ENCODE results near the gene ZSCAN29. TPM values are rescaled to one million over a fixed set of nuclear protein-coding genes. Genes with fewer than 3 reads are reported as not detected.
"Not testable (repeated sequence)": the region's sequence is repeated elsewhere in the genome, so short reads cannot be mapped to it uniquely, and the experiment has no call there.

The ZSCAN29 gene
- 24.3 TPM for total RNA-seq
- long read RNA-seq, partial matches to known transcripts, result 0 of 1 reads
- long read RNA-seq, other reads (novel, unspliced or antisense), result 1 of 1 reads

GRCh38 chr15:43370975-43371974, at the start of gene ZSCAN29, which contains the start of gene TUBGCP4:
TSS of gene ZSCAN29 (minus strand) at chr15:43371043. CDS start at chr15:43369913, 1,130 bp downstream.
TSS of gene TUBGCP4 (plus strand) at chr15:43371101. CDS start at chr15:43371355, 254 bp downstream.
- peak; percentile 96 for DNase-seq (ENCODE audit: low spot score)

- DNase-seq (ENCODE audit: low spot score), result no peak
Observed at GRCh38 chr15:43420435-43420834, 49.6 kb upstream of the ZSCAN29 start.

DNA sequence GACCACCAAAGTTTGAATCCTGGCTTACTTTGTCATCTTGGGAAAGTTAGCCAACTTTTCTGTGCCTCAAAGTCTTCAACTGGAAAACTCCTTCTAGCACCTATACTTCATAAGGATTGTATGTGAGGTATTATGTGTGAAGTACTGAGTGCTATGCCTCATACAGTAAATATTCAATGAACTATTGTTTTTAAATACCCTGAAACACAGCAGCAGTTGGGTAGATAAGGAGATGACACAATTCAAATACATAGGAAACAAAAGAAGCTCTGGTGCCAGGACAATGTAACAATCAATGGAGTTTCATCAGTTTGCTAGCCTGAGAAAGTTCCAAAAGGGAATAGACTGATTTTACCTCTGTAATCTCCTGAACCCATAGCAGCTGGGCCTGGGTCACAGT, 43.4 kb upstream of the ZSCAN29 start:
- DNase-seq (ENCODE audit: low spot score), result no peak

GRCh38 chr15:43412096-43412495, 41.3 kb upstream of the ZSCAN29 start:
- no peak for DNase-seq (ENCODE audit: low spot score)

DNA sequence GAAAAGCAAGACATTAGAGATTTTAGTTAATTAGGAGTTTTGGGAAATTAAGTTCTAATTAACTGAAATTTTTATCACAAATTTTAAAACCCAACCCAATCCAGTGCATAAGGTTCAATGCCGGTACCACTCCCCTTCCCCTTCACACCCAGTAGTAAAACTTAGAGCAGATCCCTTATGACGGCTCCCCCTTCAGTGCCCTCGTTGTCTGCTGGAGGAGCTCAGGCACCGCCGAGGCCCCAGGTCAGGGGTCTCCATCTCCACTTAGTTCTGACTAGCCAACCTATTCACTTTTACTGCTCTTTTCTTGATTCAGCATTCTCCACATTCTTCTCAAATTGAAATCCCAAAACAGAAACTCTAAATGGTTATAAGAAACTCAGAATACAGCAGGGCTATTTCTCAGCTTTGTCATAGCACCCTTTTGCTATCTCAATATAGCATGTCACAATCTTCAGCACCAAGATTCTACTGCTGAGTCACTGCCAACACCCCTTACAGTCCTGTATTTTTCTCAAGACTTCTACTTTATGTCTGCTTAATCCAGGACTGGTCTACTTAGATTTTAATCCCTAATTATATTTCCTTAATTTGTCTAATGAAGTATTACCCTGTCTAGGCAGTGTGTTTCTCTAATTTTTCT, 39.9 kb upstream of the ZSCAN29 start:
- no peak for DNase-seq (ENCODE audit: low spot score)

DNA sequence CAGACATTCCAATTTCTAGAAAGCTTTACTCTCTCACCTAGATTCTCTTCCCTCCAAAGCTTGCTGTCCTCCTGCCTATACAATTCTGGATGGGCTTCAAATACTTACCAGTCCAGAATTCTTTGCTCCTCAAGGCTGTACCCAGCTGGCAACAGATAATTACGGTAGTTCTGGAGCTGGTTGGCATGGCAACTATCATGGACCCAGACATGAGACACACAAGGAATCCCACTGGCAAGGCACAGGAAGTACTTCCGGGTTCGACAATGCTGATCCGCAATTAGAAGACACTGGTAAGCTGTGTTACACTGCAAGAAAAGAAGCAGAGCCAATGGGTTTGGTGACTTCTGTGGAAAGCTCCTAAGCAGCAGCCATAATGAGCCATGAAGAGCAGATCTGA, 37.9 kb upstream of the ZSCAN29 start:
- DNase-seq (ENCODE audit: low spot score), result no peak

GRCh38 chr15:43406808-43407207, 36.0 kb upstream of the ZSCAN29 start:
- no peak for DNase-seq (ENCODE audit: low spot score)

DNA sequence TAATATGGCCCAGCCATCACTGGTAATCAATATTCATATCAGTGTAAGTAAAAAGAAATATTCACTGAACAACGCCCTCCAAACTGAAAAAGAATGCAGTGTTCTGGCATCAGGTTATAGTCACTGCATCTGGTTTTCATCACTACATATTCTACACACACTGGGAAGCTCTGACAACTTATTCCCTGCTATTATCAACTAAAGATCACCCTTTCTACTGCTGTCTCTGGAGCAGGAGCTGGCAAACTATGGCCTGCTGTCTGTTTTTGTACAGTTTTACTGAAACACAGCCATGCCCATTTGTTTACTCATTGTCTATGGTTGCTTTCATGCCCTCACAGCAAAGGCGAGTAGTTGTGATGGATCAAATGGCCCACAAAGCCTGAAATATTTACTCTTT, 35.3 kb upstream of the ZSCAN29 start:
- DNase-seq (ENCODE audit: low spot score), result no peak

DNA sequence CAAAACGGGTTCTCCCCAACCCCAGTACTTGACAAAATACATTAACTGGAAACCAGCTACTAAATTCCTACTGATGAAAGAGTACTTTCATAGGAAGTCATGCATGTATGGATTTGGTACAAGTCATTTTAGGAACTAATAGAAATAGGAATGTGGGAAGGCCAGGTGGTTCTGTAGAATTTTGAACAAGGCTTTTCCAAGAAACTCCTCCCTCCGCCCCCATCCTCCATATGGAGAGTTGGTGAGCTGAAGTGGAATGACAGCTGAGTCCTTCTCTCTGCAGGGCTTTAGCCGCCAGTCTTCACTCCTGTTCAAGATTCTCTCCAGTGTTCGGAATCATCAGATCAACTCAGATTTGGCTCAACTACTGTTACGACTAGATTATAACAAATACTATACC, 33.3 kb upstream of the ZSCAN29 start:
- no peak for DNase-seq (ENCODE audit: low spot score)

DNA sequence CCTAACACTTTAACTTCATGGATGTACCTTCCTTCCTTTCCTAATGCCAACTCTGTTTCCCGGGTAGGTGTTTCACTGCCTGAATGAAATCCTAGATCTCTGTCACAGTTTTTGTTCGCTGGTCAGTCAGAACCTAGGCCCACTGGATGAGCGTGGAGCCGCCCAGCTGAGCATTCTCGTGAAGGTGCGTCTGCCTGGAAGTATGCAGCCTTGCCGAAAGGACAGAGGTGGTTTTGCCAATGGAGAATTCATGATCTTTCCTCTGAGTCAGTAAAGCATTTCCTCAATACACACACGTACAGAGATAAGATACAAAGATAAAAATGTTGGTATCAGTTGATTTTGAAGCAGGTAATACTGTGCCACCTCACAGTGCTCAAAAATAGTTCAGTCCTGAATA, 32.8 kb upstream of the ZSCAN29 start:
- DNase-seq (ENCODE audit: low spot score), result no peak

DNA sequence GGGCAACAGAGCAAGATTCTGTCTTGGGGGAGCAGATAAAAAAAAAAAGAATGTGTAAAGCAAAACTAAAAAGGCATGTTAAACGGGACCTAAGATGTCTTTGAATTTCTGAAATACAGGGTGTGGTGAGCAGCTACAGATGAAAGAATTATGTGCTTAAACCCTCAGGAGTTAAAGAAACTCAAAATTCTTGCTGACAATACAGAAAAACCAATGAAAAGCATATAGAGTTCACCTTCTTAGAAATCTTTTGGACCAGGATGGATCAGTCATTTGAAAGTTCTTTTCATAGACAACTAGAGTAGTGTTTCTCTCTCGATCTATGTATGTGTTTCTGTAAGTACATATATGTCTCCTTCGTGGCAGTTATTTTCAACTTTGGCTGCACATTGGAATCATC, 31.4 kb upstream of the ZSCAN29 start:
- no peak for DNase-seq (ENCODE audit: low spot score)

DNA sequence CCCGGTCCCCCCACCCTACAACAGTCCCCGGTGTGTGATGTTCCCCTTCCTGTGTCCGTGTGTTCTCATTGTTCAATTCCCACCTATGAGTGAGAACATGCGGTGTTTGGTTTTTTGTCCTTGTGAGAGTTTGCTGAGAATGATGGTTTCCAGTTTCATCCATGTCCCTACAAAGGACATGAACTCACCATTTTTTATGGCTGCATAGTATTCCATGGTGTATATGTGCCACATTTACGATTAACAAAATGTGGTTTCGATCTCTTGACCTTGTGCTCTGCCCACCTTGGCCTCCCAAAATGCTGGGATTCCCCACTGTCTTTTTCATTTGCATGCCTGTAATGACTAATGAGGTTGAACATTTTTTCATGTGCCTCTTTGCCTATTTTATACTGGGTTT, 22.7 kb upstream of the ZSCAN29 start:
- DNase-seq (ENCODE audit: low spot score), result not testable (repeated sequence)

DNA sequence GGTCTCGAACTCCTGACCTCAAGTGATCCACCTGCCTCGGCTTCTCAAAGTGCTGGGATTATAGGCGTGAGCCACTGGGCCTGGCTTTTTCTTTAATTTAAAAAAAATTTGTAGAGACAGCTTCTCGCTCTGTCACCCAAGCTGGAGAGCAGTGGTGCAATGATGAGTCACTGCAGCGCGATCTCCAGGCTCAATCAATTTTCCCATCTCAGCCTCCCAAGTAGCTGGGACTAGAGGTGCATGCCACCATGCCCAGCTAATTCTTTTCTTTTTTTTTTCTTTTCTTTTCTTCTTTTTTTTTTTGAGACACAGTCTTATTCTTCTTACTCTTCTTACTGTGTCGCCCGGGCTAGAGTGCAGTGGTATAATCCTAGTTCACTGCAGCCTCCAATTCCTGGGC, 19.9 kb upstream of the ZSCAN29 start:
- no peak for DNase-seq (ENCODE audit: low spot score)

- DNase-seq (ENCODE audit: low spot score), result no peak
Observed at GRCh38 chr15:43383070-43383469, 12.2 kb upstream of the ZSCAN29 start.

- no peak for DNase-seq (ENCODE audit: low spot score)
Observed at GRCh38 chr15:43382310-43382709, 11.5 kb upstream of the ZSCAN29 start.

DNA sequence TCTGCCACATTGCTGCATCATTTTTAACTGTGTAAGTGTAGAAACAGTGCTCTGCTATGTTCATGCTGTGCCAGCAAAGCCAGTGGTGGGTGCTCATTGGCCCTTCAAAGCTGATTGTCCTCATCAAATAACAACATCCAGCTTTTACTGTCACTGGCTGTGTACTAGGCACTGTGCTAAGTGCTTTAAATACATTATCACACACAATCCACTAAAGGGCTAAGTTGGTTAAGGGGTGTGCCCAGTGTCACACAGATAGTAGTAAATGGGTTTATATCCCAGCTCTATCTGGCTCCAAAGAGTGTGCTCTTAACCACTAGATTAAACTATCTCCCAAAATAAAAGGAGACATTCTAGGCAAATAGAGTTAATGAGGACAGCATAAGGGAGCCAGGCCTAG, 7.8 kb upstream of the ZSCAN29 start:
- DNase-seq (ENCODE audit: low spot score), result no peak

GRCh38 chr15:43376017-43376705, 5.3 kb upstream of the ZSCAN29 start:
- no peak for DNase-seq (ENCODE audit: low spot score)

GRCh38 chr15:43370310-43370974, 401 bp downstream of the ZSCAN29 start:
- DNase-seq (ENCODE audit: low spot score), result no peak

DNA sequence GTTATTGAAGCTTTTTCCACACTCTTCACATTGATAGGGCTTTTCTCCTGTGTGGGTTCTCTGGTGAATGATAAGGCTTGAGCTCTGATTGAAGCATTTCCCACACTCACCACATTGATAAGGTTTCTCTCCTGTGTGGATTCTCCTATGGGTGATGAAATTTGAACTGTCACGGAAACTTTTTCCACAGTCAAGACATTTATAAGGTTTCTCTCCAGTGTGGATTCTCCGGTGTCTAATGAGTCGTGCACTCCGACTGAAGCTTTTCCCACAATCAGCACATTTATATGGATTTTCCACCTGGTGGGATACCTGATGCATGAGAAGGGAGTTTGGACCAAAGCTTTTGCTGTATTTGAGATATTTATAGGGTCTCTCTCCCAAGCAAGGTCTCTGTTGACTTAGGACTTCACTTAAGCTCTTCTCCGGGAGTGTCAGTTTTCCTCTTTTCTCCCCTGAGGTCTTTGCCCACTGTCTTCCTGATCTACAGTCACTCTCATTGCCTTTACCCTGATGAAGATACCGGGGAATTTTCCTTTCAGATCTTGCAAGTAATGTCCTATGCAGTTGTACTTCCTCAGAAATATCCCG, 9.4 kb downstream of the ZSCAN29 start:
- DNase-seq (ENCODE audit: low spot score), result no peak

GRCh38 chr15:43360821-43361220, 10.0 kb downstream of the ZSCAN29 start:
- DNase-seq (ENCODE audit: low spot score), result no peak
